Measurements from ENCODE around the gene CCDC74A. TPM values are rescaled to one million over a fixed set of nuclear protein-coding genes. Genes with fewer than 3 reads are reported as not detected.
"Not testable (repeated sequence)": the region's sequence is repeated elsewhere in the genome, so short reads cannot be mapped to it uniquely, and the experiment has no call there.

Gene CCDC74A
- total RNA-seq, 2 donors from 2014 or later, result 1.6 to 4.3 TPM

DNA sequence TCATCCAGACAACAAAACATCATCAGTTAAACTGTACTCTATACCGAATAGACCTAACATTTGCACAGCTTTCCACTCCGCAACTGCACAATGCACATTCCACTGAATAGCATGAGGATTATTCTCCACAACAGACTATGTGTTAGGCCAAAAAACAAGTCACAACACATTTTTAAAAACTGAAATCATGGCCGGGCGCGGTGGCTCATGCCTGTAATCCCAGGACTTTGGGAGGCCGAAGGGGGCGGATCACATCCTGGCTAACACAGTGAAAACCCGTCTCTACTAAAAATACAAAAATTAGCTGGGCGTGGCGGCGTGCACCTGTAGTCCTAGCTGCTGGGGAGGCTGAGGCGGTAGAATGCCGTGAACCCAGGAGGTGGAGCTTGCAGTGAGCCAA lies 11.2 kb downstream of the CCDC74A start:
- H3K9me3 ChIP-seq; ATAC-seq; H3K27ac ChIP-seq; DNase-seq; H3K4me1 ChIP-seq; intact Hi-C loops (cut with DNase I); H3K36me3 ChIP-seq (replicated peaks in 1 of 2; ENCODE audit: insufficient read depth in 1 of 2, low read depth in 2 of 2); H3K27me3 ChIP-seq; H3K4me3 ChIP-seq: not testable (repeated sequence)
- WGBS, 2 donors, result 90 to 92% methylated on average over 13 of the region's 13 CpGs

DNA sequence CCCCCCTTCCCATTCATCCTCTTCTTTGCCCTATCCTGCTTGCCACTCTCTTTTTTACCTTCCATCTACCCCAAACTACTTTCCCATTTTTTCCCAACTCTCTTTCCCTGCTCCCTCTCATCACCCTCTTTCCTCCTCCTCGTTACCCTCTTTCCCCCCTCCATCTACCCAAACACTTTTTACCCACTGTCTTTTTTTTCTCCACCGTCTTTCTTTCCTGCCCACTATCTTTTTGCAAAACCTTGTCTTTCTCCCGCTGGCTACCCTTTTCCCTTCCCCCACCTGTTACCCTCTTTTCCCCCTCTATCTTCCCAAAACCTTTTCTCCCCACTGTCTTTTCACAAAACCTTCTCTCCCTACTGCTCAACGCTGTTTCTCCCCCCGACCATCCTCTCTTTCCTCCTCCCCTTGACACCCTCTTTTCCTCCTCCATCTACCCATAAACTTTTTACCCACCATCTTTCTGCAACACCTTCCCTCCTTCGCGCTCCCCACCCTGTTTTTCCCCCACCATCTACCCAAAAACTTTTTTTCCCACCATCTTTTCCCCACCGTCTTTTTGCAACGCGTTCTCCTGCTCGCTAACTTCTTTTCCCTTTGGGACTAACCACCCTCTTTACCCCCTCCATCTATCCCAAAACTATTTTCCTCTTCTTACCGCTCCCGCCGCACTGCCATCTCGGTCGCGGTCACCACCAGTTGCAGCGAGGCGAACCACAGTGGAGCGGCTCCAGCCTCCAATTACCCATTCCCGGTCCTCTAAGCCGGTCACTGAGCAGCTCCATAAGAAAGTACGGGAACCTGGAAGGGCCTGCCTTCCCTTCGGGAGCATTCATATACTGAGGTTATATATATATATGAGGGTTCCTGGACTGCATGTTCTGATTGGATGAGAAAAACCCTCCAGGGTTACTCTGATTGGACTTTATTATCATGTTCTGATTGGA lies 15.0 kb downstream of the CCDC74A start:
- no peak for ATAC-seq
- no peaks in the 10 kb centered on the region for H3K27me3 ChIP-seq
- WGBS, 2 donors, result 84 to 85% methylated on average over 24 of the region's 24 CpGs
- H3K9me3 ChIP-seq, result no peaks in the 10 kb centered on the region
- H3K4me3 ChIP-seq, result no peak overlapping the region
- no peak overlapping the region for H3K27ac ChIP-seq
- intact Hi-C loops (cut with DNase I), result no loop called here
- no peak for TF ChIP-seq POLR2A (IDR thresholded peaks at IDR 0.05)
- TF ChIP-seq, protein P1, sequence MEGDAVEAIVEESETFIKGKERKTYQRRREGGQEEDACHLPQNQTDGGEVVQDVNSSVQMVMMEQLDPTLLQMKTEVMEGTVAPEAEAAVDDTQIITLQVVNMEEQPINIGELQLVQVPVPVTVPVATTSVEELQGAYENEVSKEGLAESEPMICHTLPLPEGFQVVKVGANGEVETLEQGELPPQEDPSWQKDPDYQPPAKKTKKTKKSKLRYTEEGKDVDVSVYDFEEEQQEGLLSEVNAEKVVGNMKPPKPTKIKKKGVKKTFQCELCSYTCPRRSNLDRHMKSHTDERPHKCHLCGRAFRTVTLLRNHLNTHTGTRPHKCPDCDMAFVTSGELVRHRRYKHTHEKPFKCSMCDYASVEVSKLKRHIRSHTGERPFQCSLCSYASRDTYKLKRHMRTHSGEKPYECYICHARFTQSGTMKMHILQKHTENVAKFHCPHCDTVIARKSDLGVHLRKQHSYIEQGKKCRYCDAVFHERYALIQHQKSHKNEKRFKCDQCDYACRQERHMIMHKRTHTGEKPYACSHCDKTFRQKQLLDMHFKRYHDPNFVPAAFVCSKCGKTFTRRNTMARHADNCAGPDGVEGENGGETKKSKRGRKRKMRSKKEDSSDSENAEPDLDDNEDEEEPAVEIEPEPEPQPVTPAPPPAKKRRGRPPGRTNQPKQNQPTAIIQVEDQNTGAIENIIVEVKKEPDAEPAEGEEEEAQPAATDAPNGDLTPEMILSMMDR (IDR thresholded peaks at IDR 0.05), result no peak
- no peaks in the 10 kb centered on the region for H3K36me3 ChIP-seq (replicated peaks in 1 of 2; ENCODE audit: insufficient read depth in 1 of 2, low read depth in 2 of 2)
- no peaks in the 10 kb centered on the region for H3K4me1 ChIP-seq
- no peak for DNase-seq

DNA sequence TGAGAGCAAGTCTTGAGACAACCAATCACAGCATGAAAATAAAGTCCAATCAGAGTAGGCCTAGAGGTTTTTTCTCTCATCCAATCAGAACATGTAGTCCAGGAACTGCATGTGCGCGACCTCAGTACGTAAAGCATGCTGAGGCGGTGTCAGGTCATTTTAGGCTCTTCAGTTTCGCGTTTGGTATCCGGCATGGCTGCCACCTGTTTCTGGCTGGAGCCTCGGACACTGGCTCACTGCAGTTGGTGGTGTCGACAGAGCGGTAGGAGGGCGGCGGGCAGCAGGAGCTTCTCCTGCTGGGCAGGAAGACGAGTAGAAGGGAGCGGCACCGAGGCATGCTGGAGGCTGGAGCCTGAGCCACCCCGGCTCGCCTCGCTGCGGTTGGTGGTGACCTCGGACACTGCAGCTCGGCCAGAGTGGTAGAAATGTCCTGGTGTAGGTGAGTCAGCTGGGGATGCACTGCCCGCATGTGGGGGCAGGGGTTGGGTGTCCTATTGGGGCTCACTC lies 15.8 kb downstream of the CCDC74A start:
- Histone ChIP-seq H3K9me3 (no peaks in the 10 kb centered on the region), H3K4me3 (no peak overlapping the region), H3K4me1 (no peaks in the 10 kb centered on the region), H3K27ac (no peak overlapping the region), H3K36me3 (replicated peaks in 1 of 2; ENCODE audit: insufficient read depth in 1 of 2, low read depth in 2 of 2) (no peaks in the 10 kb centered on the region), H3K27me3 (no peaks in the 10 kb centered on the region)
- no peak for ATAC-seq
- no peak for DNase-seq
- TF ChIP-seq, protein P1 (IDR thresholded peaks at IDR 0.05), result no peak
- TF ChIP-seq POLR2A (IDR thresholded peaks at IDR 0.05), result no peak
- 87 to 88% methylated on average over 21 to 22 of the region's 22 CpGs for WGBS, 2 donors
- intact Hi-C loops (cut with DNase I), result no loop called here

DNA sequence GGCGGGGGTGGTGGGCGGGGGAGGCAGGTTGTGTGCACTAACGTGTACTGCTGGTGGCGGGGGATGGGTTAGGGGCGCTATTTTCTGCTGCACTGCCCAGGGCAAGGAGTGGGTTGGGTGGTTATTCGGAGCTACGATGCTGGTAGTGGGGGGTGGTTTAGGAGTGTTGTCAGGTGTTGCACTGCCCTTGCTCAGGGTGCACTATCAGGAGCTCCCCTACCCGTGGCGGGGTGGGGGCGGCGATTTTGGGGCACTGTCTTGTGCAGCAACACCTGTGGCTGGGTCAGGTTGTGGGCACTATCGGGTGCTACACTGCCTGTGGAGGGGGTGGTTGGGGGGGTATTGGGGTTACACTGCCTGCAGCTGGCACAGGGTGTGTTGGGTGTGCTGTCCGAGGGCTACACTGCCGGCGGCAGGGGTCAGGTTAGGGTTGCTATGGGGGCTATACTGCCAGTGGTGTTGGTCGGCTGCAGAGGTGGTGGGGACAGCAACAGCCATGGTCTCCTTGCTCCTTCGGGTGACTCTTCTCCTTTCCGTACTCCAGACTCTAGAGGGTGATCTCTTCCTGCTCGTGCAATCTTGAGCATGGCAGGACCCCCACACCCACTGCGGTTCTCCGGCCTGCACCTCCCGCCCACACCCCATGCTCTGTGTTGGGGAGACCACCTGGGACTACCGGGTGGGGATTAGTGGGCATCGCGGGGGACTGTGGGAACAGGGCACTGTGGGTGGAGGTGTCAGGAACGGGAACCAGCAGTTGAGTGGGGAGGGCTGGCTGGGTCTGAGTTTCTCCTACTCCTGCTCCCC lies 16.5 kb downstream of the CCDC74A start:
- H3K4me3 ChIP-seq; ATAC-seq; H3K4me1 ChIP-seq; H3K27me3 ChIP-seq; H3K9me3 ChIP-seq; DNase-seq; intact Hi-C loops (cut with DNase I); H3K27ac ChIP-seq; H3K36me3 ChIP-seq (replicated peaks in 1 of 2; ENCODE audit: insufficient read depth in 1 of 2, low read depth in 2 of 2): not testable (repeated sequence)
- 80 to 89% methylated on average over 6 to 20 of the region's 26 CpGs for WGBS, 2 donors

DNA sequence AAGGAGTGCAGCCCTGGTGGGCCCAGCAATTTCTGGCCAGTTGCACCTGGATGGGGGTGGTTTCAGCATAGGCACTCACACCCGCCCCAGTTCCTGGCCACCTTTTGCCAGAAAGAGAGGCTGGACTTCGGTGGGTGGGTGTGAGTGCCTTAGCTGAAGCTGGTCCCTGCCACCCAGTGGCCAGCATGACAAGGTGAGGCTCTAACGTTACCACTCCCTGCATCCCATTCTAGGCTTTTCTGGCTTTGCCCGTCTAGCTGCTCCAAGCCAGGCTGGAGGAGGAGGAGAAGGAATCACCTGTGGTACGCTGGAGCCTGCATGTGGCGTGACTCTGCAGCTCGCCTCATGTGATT lies 17.1 kb downstream of the CCDC74A start:
- H3K9me3 ChIP-seq; ATAC-seq; DNase-seq; H3K27me3 ChIP-seq; H3K36me3 ChIP-seq (replicated peaks in 1 of 2; ENCODE audit: insufficient read depth in 1 of 2, low read depth in 2 of 2); H3K4me3 ChIP-seq; H3K27ac ChIP-seq; H3K4me1 ChIP-seq; intact Hi-C loops (cut with DNase I): not testable (repeated sequence)
- whole genome bisulfite sequencing, 2 donors, result 47 to 60% methylated on average over 1 to 3 of the region's 7 CpGs

DNA sequence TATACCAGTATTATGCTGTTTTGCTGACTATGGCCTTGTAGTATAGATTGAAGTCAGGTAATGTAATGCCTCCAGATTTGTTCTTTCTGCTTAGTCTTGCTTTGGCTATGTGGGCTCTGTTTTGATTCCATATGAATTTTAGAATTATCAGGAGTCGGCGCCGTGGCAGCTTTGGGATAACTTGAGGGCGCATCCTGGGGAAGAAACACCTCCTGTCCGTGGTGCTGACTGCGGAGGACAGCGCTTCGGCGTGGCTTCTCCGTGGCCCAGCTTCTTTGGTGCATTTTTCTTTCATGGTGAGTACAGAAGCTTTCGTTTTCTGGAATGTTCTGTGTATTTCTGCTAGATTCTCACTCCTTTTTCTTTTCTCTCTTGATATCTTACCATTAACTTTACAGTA lies 25.2 kb downstream of the CCDC74A start:
- DNase-seq (no peak), ATAC-seq (no peak)
- Histone ChIP-seq H3K9me3 (no peaks in the 10 kb centered on the region), H3K4me3 (no peak overlapping the region), H3K27me3 (no peaks in the 10 kb centered on the region), H3K4me1 (no peaks in the 10 kb centered on the region), H3K27ac (no peak overlapping the region), H3K36me3 (replicated peaks in 1 of 2; ENCODE audit: insufficient read depth in 1 of 2, low read depth in 2 of 2) (no peaks in the 10 kb centered on the region)
- no peak for TF ChIP-seq POLR2A (IDR thresholded peaks at IDR 0.05)
- TF ChIP-seq, protein P1 (IDR thresholded peaks at IDR 0.05), result no peak
- intact Hi-C loops (cut with DNase I), result no loop called here
- WGBS, 2 donors, result 68 to 86% methylated on average over 11 of the region's 11 CpGs

Measured in body of pancreas (tissue), 4 donors.